SK-N-SH (cell line): ENCODE measurements around the gene CCDC60.
A peak's percentile ranks its signal among the peaks of the same experiment; 100 is the strongest.

Experiments used
- EP300 ChIP-seq, 2 experiments: IDR thresholded peaks; 2 replicates each; pipeline versions ENCODE4 v1.4.0 to v1.6.1; 2012; ENCODE audit warnings: borderline replicate concordance in 1 of 2, low read depth in 1 of 2, low read length in 1 of 2
- EZH2phosphoT487 ChIP-seq: fragments of 200-600 bp; sonication (generic); IDR thresholded peaks from 2 replicates; pipeline ENCODE4 v1.6.1; 2017; ENCODE audit warnings: low read depth, mixed run types, mild to moderate bottlenecking, antibody characterized with exemption, moderate library complexity, borderline replicate concordance
- FOXJ3 ChIP-seq: sonication (generic); formaldehyde crosslinking; IDR thresholded peaks from 2 replicates; pipeline ENCODE4 v1.5.1; 2020; ENCODE audit warnings: mild to moderate bottlenecking, missing genetic modification reagents
- IRF3 ChIP-seq: fragments of 150-350 bp; IDR thresholded peaks from 2 replicates; pipeline ENCODE4 v1.6.1; 2016; ENCODE audit warnings: mild to moderate bottlenecking, low read depth, low read length
- MXI1 ChIP-seq: IDR thresholded peaks from 2 replicates; pipeline ENCODE4 v1.6.1; 2012; ENCODE audit warnings: mild to moderate bottlenecking, low read depth, low read length, improper control_type of control experiment
- RAD21 ChIP-seq: IDR thresholded peaks from 2 replicates; pipeline ENCODE4 v1.6.1; 2012; ENCODE audit warnings: mild to moderate bottlenecking, low read length
- RCOR1 ChIP-seq: fragments of 150-350 bp; IDR thresholded peaks from 2 replicates; pipeline ENCODE4 v1.6.1; 2017; ENCODE audit warnings: antibody characterized with exemption, low read length
- SIN3A ChIP-seq: IDR thresholded peaks from 2 replicates; pipeline ENCODE4 v1.6.1; 2012; ENCODE audit warnings: low read depth, mild to moderate bottlenecking, low read length, moderate library complexity, borderline replicate concordance
- SMC3 ChIP-seq: IDR thresholded peaks from 2 replicates; pipeline ENCODE4 v1.6.1; 2012; ENCODE audit warnings: low read depth, low read length, improper control_type of control experiment
- USF1 ChIP-seq: IDR thresholded peaks from 2 replicates; pipeline ENCODE4 v1.4.0; 2012; ENCODE audit warnings: low read depth, borderline replicate concordance
- USF2 ChIP-seq: fragments of 150-350 bp; IDR thresholded peaks from 2 replicates; pipeline ENCODE4 v1.6.1; 2017; ENCODE audit warnings: antibody characterized with exemption, low read length, low read depth, borderline replicate concordance
- TF ChIP-seq, protein P1 (sequence below): fragments of 200-600 bp; sonication (generic); IDR thresholded peaks from 2 replicates; pipeline ENCODE4 v1.6.1; 2017; ENCODE audit warnings: antibody characterized with exemption, mild to moderate bottlenecking, moderate library complexity
- TF ChIP-seq, protein P2 (sequence below): IDR thresholded peaks from 2 replicates; pipeline ENCODE4 v1.6.1; 2012; ENCODE audit warnings: mild to moderate bottlenecking, low read depth, low read length, moderate library complexity

DNA sequence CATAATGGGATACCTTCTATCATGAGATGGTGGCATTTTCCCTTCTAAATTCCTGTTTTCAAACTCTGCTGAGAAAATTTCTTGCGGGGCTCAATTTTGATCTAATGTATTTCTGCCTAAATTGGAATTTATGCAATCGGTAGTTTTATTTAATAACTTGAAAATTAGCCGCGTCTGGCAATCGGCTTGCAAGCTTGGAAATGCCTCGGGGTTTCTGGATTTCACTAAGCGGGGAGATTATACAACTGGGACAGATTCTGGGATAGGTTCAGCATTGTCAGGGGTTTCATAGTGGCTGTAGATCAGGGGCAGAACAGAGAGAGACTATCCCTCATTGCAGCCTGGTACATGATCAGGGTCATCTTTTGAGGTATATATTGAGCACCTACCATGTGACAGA lies 8.6 kb downstream of the CCDC60 start:
- TF ChIP-seq MXI1 (no peak), RAD21 (no peak), EP300 (IDR thresholded peaks at IDR 0.05; ENCODE audit: borderline replicate concordance in 1 of 2, low read depth in 1 of 2, low read length in 1 of 2) (peak in 1 of 2 experiments; percentile 75; a peak in 1 of 4 replicates), USF2 (no peak), SIN3A (no peak), SMC3 (no peak), RCOR1 (peak; percentile 81; the same call in 1 of the 2 replicates), EZH2phosphoT487 (no peak), USF1 (no peak), IRF3 (no peak), FOXJ3 (CRISPR knock-in tag) (no peak)
- TF ChIP-seq, protein P1, sequence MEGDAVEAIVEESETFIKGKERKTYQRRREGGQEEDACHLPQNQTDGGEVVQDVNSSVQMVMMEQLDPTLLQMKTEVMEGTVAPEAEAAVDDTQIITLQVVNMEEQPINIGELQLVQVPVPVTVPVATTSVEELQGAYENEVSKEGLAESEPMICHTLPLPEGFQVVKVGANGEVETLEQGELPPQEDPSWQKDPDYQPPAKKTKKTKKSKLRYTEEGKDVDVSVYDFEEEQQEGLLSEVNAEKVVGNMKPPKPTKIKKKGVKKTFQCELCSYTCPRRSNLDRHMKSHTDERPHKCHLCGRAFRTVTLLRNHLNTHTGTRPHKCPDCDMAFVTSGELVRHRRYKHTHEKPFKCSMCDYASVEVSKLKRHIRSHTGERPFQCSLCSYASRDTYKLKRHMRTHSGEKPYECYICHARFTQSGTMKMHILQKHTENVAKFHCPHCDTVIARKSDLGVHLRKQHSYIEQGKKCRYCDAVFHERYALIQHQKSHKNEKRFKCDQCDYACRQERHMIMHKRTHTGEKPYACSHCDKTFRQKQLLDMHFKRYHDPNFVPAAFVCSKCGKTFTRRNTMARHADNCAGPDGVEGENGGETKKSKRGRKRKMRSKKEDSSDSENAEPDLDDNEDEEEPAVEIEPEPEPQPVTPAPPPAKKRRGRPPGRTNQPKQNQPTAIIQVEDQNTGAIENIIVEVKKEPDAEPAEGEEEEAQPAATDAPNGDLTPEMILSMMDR: no peak
- TF ChIP-seq, protein P2, sequence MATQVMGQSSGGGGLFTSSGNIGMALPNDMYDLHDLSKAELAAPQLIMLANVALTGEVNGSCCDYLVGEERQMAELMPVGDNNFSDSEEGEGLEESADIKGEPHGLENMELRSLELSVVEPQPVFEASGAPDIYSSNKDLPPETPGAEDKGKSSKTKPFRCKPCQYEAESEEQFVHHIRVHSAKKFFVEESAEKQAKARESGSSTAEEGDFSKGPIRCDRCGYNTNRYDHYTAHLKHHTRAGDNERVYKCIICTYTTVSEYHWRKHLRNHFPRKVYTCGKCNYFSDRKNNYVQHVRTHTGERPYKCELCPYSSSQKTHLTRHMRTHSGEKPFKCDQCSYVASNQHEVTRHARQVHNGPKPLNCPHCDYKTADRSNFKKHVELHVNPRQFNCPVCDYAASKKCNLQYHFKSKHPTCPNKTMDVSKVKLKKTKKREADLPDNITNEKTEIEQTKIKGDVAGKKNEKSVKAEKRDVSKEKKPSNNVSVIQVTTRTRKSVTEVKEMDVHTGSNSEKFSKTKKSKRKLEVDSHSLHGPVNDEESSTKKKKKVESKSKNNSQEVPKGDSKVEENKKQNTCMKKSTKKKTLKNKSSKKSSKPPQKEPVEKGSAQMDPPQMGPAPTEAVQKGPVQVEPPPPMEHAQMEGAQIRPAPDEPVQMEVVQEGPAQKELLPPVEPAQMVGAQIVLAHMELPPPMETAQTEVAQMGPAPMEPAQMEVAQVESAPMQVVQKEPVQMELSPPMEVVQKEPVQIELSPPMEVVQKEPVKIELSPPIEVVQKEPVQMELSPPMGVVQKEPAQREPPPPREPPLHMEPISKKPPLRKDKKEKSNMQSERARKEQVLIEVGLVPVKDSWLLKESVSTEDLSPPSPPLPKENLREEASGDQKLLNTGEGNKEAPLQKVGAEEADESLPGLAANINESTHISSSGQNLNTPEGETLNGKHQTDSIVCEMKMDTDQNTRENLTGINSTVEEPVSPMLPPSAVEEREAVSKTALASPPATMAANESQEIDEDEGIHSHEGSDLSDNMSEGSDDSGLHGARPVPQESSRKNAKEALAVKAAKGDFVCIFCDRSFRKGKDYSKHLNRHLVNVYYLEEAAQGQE: no peak
